Measurements from ENCODE around the gene SLCO2A1.

SLCO2A1 gene

GRCh38 chr3:133928903-133929607, 100.7 kb downstream of the SLCO2A1 start:
- no peak for DNase-seq

GRCh38 chr3:133928136-133928893, 101.4 kb downstream of the SLCO2A1 start:
- no peak for DNase-seq

GRCh38 chr3:133927540-133928066, 102.1 kb downstream of the SLCO2A1 start:
- DNase-seq = peak; percentile 69

GRCh38 chr3:133926736-133927539, 102.8 kb downstream of the SLCO2A1 start:
- DNase-seq = peak; percentile 62

- peak; percentile 46 for DNase-seq
Measured at GRCh38 chr3:133925960-133926735, 103.6 kb downstream of the SLCO2A1 start.

GRCh38 chr3:133924041-133924440, 105.7 kb downstream of the SLCO2A1 start:
- DNase-seq = no peak

- DNase-seq = no peak
Measured at GRCh38 chr3:133921592-133921991, 108.1 kb downstream of the SLCO2A1 start.

GRCh38 chr3:133917144-133917543, 112.6 kb downstream of the SLCO2A1 start:
- DNase-seq = no peak

GRCh38 chr3:133915685-133916658, 113.8 kb downstream of the SLCO2A1 start:
- peak; percentile 47 for DNase-seq

GRCh38 chr3:133914839-133915600, 114.7 kb downstream of the SLCO2A1 start:
- DNase-seq = peak; percentile 44

- DNase-seq = no peak
Measured at GRCh38 chr3:133910422-133910821, 119.3 kb downstream of the SLCO2A1 start.

- DNase-seq = no peak
Measured at GRCh38 chr3:133905376-133905775, 124.3 kb downstream of the SLCO2A1 start.

GRCh38 chr3:133901847-133902246, 127.9 kb downstream of the SLCO2A1 start:
- DNase-seq = no peak

- DNase-seq = no peak
Measured at GRCh38 chr3:133901083-133901482, 128.6 kb downstream of the SLCO2A1 start.

- DNase-seq = no peak
Measured at GRCh38 chr3:133899311-133899710, 130.4 kb downstream of the SLCO2A1 start.

GRCh38 chr3:133897547-133897946, 132.2 kb downstream of the SLCO2A1 start:
- no peak for DNase-seq

GRCh38 chr3:133896002-133896761, 133.5 kb downstream of the SLCO2A1 start:
- no peak for DNase-seq

GRCh38 chr3:133895208-133896001, 134.3 kb downstream of the SLCO2A1 start, which contains the start of gene RAB6B:
Gene RAB6B (minus strand): TSS chr3:133895882. CDS start chr3:133895466, 416 bp downstream.
- peak; percentile 72 for DNase-seq
